NCI-H446 treated with DMSO at 0.1 percent for 48 hours (cell line): ENCODE results near the gene EXOSC1.
"Not testable (repeated sequence)": the region's sequence is repeated elsewhere in the genome, so short reads cannot be mapped to it uniquely, and the experiment has no call there.

ENCODE experiments used
- DNase-seq: peaks from one replicate; lab custom pipeline; 2025; lab: John Stamatoyannopoulos, UW

The EXOSC1 gene

GRCh38 chr10:97407952-97408248 is 37.9 kb downstream of the EXOSC1 start:
- DNase-seq = no peak

GRCh38 chr10:97407211-97407951 is 38.4 kb downstream of the EXOSC1 start:
- DNase-seq = peak; percentile 53

GRCh38 chr10:97406483-97406882 is 39.3 kb downstream of the EXOSC1 start:
- not testable (repeated sequence) for DNase-seq

- DNase-seq = no peak
These were observed 39.7 kb downstream of the EXOSC1 start for GRCh38 chr10:97406064-97406463.

GRCh38 chr10:97404044-97404443 is 41.8 kb downstream of the EXOSC1 start:
- no peak for DNase-seq

GRCh38 chr10:97401455-97401919 is 44.3 kb downstream of the EXOSC1 start:
- no peak for DNase-seq

GRCh38 chr10:97400665-97401454 is 44.9 kb downstream of the EXOSC1 start, which contains the start of gene RRP12:
Gene RRP12 (minus strand): TSS chr10:97401340. CDS start chr10:97401231, 109 bp downstream.
- peak; percentile 83 for DNase-seq

GRCh38 chr10:97399843-97400545 is 45.8 kb downstream of the EXOSC1 start:
- DNase-seq = peak; percentile 3

GRCh38 chr10:97396056-97396455 is 49.8 kb downstream of the EXOSC1 start:
- DNase-seq = no peak

- no peak for DNase-seq
These were observed 52.7 kb downstream of the EXOSC1 start for GRCh38 chr10:97393034-97393573.

- DNase-seq = no peak
These were observed 55.7 kb downstream of the EXOSC1 start for GRCh38 chr10:97390091-97390490.

GRCh38 chr10:97388152-97388551 is 57.7 kb downstream of the EXOSC1 start:
- no peak for DNase-seq
